ENCODE data around the gene ADGRL1. TPM values are rescaled to one million over a fixed set of nuclear protein-coding genes. Genes with fewer than 3 reads are reported as not detected.

ADGRL1 gene
- total and polyA plus RNA-seq, 9 of the 15 experiments (the other 6 are each of a cell fraction or from before 2014, with no cell fraction given) = 0.14 to 37.0 (median 8.6) TPM

- TF ChIP-seq EP300 (IDR thresholded peaks at IDR 0.05; ENCODE audit: low read length) = peak; percentile 9; the same call in 1 of the 2 replicates
- TF ChIP-seq ZBTB33 (CRISPR knock-in tag; IDR thresholded peaks at IDR 0.05) = no peak
- no peak for TF ChIP-seq RAD51 (IDR thresholded peaks at IDR 0.05; ENCODE audit: borderline replicate concordance, low read depth)
- TF ChIP-seq SUPT5H (IDR thresholded peaks at IDR 0.05) = 0 out of 2 replicates have a peak, but pooled peaks have one; percentile 49
- 0 out of 2 replicates have a peak, but pooled peaks have one; percentile 53 for TF ChIP-seq RUNX1 (IDR thresholded peaks at IDR 0.05; ENCODE audit: low read depth)
- TF ChIP-seq PHF20 (IDR thresholded peaks at IDR 0.05; ENCODE audit: partially characterized antibody) = peak; percentile 74
- peak; percentile 20; the same call in 1 of the 2 replicates for TF ChIP-seq MYC (IDR thresholded peaks at IDR 0.05; ENCODE audit: low read depth, low read length)
- TF ChIP-seq MYC (CRISPR knock-in tag; IDR thresholded peaks at IDR 0.05; ENCODE audit: borderline replicate concordance, low read depth) = no peak
- no peak for TF ChIP-seq DIDO1 (tag; IDR thresholded peaks at IDR 0.05; ENCODE audit: low read depth)
- no peak for TF ChIP-seq GATA2 (CRISPR knock-in tag; IDR thresholded peaks at IDR 0.05)
- no peak for TF ChIP-seq LCOR (CRISPR knock-in tag; IDR thresholded peaks at IDR 0.05)
- no peak for TF ChIP-seq CBX8 (IDR thresholded peaks at IDR 0.05; ENCODE audit: borderline replicate concordance, extremely low read depth, low read depth, low read length, poor library complexity, severe bottlenecking)
- no peak for TF ChIP-seq ZNF655 (CRISPR knock-in tag; IDR thresholded peaks at IDR 0.05)
- peak; percentile 88 for TF ChIP-seq CEBPB (tag; IDR thresholded peaks at IDR 0.05)
- TF ChIP-seq ZBTB9 (CRISPR knock-in tag; IDR thresholded peaks at IDR 0.05) = peak; percentile 72; the same call in 1 of the 2 replicates
- no peak for TF ChIP-seq TBP (optimal IDR thresholded peaks at IDR 0.05; ENCODE audit: low read depth, low read length)
- TF ChIP-seq RB1 (IDR thresholded peaks at IDR 0.05; ENCODE audit: low read depth) = peak; percentile 76
- peak; percentile 35 for TF ChIP-seq PRDM10 (IDR thresholded peaks at IDR 0.05; ENCODE audit: partially characterized antibody)
- TF ChIP-seq BCOR (IDR thresholded peaks at IDR 0.05) = no peak
Measured at GRCh38 chr19:14118165-14119051, 87.6 kb downstream of the ADGRL1 start (continued).
